Muscle layer of duodenum (tissue), 2 donors: ENCODE data around the gene EPHB6.

Experiments used
- H3K27ac ChIP-seq: one replicate; pipeline ENCODE4 v1.7.0; 2013; ENCODE audit warnings: mild to moderate bottlenecking, low read length
- H3K27me3 ChIP-seq: one replicate; pipeline ENCODE4 v1.7.0; 2013; ENCODE audit warnings: low read depth, mild to moderate bottlenecking, control low read depth, low read length
- H3K36me3 ChIP-seq, 2 donors: one replicate each; pipeline ENCODE4 v1.7.0; 2013; ENCODE audit warnings: low read length in 2 of 2, control low read depth in 1 of 2, mild to moderate bottlenecking in 1 of 2; ENCODE audit not compliant: insufficient read depth in 2 of 2, control insufficient read depth in 1 of 2
- H3K4me1 ChIP-seq, 2 donors: one replicate each; pipeline ENCODE4 v1.7.0; 2013; ENCODE audit warnings: low read length in 2 of 2, mild to moderate bottlenecking in 2 of 2, control low read depth in 1 of 2, moderate library complexity in 1 of 2; ENCODE audit not compliant: insufficient read depth in 2 of 2, control insufficient read depth in 1 of 2
- H3K4me3 ChIP-seq, 2 donors: one replicate each; pipeline ENCODE4 v1.7.0; 2013; ENCODE audit warnings: low read length in 2 of 2, low read depth in 1 of 2, mild to moderate bottlenecking in 1 of 2
- H3K9me3 ChIP-seq, 2 donors: one replicate each; pipeline ENCODE4 v1.7.0; 2013; ENCODE audit warnings: low read length in 2 of 2, control low read depth in 1 of 2, mild to moderate bottlenecking in 1 of 2; ENCODE audit not compliant: control insufficient read depth in 1 of 2
- donor health status: healthy.

EPHB6 gene

GRCh38 chr7:142859411-142859810 lies 4.5 kb downstream of the EPHB6 start:
- H3K27ac ChIP-seq: no peak overlapping the region

GRCh38 chr7:142859829-142860228 lies 5.0 kb downstream of the EPHB6 start:
- no peak overlapping the region for H3K27ac ChIP-seq
- no peak overlapping the region for H3K4me3 ChIP-seq
- no peaks in the 10 kb centered on the region for H3K36me3 ChIP-seq
- no peaks in the 10 kb centered on the region for H3K9me3 ChIP-seq
- peaks cover 0 to 19% of the 10 kb centered on the region in 2 donors for H3K4me1 ChIP-seq
- H3K27me3 ChIP-seq: no peaks in the 10 kb centered on the region

More at GRCh38 chr7:142859411-142859810, 4.5 kb downstream of the EPHB6 start:
- Histone ChIP-seq H3K4me3 (no peak overlapping the region), H3K4me1 (peaks cover 0 to 19% of the 10 kb centered on the region in 2 donors), H3K9me3 (no peaks in the 10 kb centered on the region), H3K36me3 (no peaks in the 10 kb centered on the region), H3K27me3 (no peaks in the 10 kb centered on the region)

- Histone ChIP-seq H3K9me3 (no peaks in the 10 kb centered on the region), H3K36me3 (no peaks in the 10 kb centered on the region), H3K27ac (no peak overlapping the region), H3K27me3 (no peaks in the 10 kb centered on the region), H3K4me3 (no peak overlapping the region), H3K4me1 (peaks cover 0 to 8% of the 10 kb centered on the region in 2 donors)
Measured at GRCh38 chr7:142860968-142861367, 6.1 kb downstream of the EPHB6 start.

- Histone ChIP-seq H3K27me3 (no peaks in the 10 kb centered on the region), H3K4me3 (no peak overlapping the region), H3K4me1 (peaks cover 0 to 6% of the 10 kb centered on the region in 2 donors), H3K9me3 (no peaks in the 10 kb centered on the region), H3K27ac (no peak overlapping the region), H3K36me3 (no peaks in the 10 kb centered on the region)
Measured at GRCh38 chr7:142862351-142862750, 7.5 kb downstream of the EPHB6 start.

- Histone ChIP-seq H3K9me3 (no peaks in the 10 kb centered on the region), H3K27ac (no peak overlapping the region), H3K4me1 (peaks cover 0 to 6% of the 10 kb centered on the region in 2 donors), H3K4me3 (no peak overlapping the region), H3K27me3 (no peaks in the 10 kb centered on the region), H3K36me3 (no peaks in the 10 kb centered on the region)
Measured at GRCh38 chr7:142862786-142863400, 8.0 kb downstream of the EPHB6 start.

GRCh38 chr7:142863891-142864685 lies 9.2 kb downstream of the EPHB6 start:
- Histone ChIP-seq H3K4me1 (peaks cover 0 to 6% of the 10 kb centered on the region in 2 donors), H3K27me3 (no peaks in the 10 kb centered on the region), H3K36me3 (no peaks in the 10 kb centered on the region), H3K9me3 (no peaks in the 10 kb centered on the region), H3K27ac (no peak overlapping the region), H3K4me3 (no peak overlapping the region)

- no peak overlapping the region for H3K4me3 ChIP-seq
- H3K4me1 ChIP-seq: peaks cover 0 to 5% of the 10 kb centered on the region in 2 donors
- H3K36me3 ChIP-seq: no peaks in the 10 kb centered on the region
- no peaks in the 10 kb centered on the region for H3K27me3 ChIP-seq
- no peak overlapping the region for H3K27ac ChIP-seq
- H3K9me3 ChIP-seq: no peaks in the 10 kb centered on the region
Measured at GRCh38 chr7:142864980-142865747, 10.3 kb downstream of the EPHB6 start.

GRCh38 chr7:142865766-142866165 lies 10.9 kb downstream of the EPHB6 start:
- Histone ChIP-seq H3K4me3 (no peak overlapping the region), H3K4me1 (no peaks in the 10 kb centered on the region), H3K36me3 (no peaks in the 10 kb centered on the region), H3K27ac (no peak overlapping the region), H3K27me3 (no peaks in the 10 kb centered on the region), H3K9me3 (no peaks in the 10 kb centered on the region)

- no peaks in the 10 kb centered on the region for H3K27me3 ChIP-seq
- H3K4me1 ChIP-seq: no peaks in the 10 kb centered on the region
- no peak overlapping the region for H3K4me3 ChIP-seq
- no peaks in the 10 kb centered on the region for H3K36me3 ChIP-seq
- no peak overlapping the region for H3K27ac ChIP-seq
- H3K9me3 ChIP-seq: no peaks in the 10 kb centered on the region
Measured at GRCh38 chr7:142866361-142867096, 11.7 kb downstream of the EPHB6 start.

- no peaks in the 10 kb centered on the region for H3K36me3 ChIP-seq
Measured at GRCh38 chr7:142867097-142867378, 12.2 kb downstream of the EPHB6 start.

More at GRCh38 chr7:142867097-142867378, 12.2 kb downstream of the EPHB6 start:
- Histone ChIP-seq H3K27me3 (no peaks in the 10 kb centered on the region), H3K27ac (no peak overlapping the region), H3K9me3 (no peaks in the 10 kb centered on the region), H3K4me1 (no peaks in the 10 kb centered on the region), H3K4me3 (no peak overlapping the region)
